Epithelial cell of proximal tubule (primary cell): ENCODE data around the gene SRF. TPM values are rescaled to one million over a fixed set of nuclear protein-coding genes. Genes with fewer than 3 reads are reported as not detected.
A peak's percentile ranks its signal among the peaks of the same experiment; 100 is the strongest.
"Not testable (repeated sequence)": the region's sequence is repeated elsewhere in the genome, so short reads cannot be mapped to it uniquely, and the experiment has no call there.

Experiments
- DNase-seq: peaks from one replicate; pipeline ENCODE4 v3.0.0-alpha.2; 2011; ENCODE audit warnings: low read depth
- H3K4me3 ChIP-seq: 2 replicates; pipeline ENCODE4 v1.5.1; 2011; ENCODE audit warnings: low read depth, mild to moderate bottlenecking, low read length
- CTCF ChIP-seq: conservative IDR thresholded peaks from 2 replicates; pipeline ENCODE4 v1.5.1; 2012; ENCODE audit warnings: low read depth, mild to moderate bottlenecking, low read length
- total RNA-seq: library from RNA; depleted of rRNA; stranded (reverse); fragments of >200 nt; gene quantifications from 2 replicates; pipeline ENCODE4 v1.2.3, GENCODE V29; 2015

The SRF gene
- total RNA-seq, 1 donor from 2014 or later, result 25.0 TPM

GRCh38 chr6:43127180-43127579, 43.9 kb upstream of the SRF start:
- TF ChIP-seq CTCF, result no peak
- H3K4me3 ChIP-seq, result no peak overlapping the region
- DNase-seq, result no peak

GRCh38 chr6:43127877-43128276, 43.2 kb upstream of the SRF start:
- H3K4me3 ChIP-seq, result no peak overlapping the region
- DNase-seq, result no peak
- no peak for TF ChIP-seq CTCF

- no peak for TF ChIP-seq CTCF
- no peak overlapping the region for H3K4me3 ChIP-seq
- no peak for DNase-seq
Measured at GRCh38 chr6:43128926-43129325, 42.1 kb upstream of the SRF start.

GRCh38 chr6:43129434-43130194, 41.5 kb upstream of the SRF start:
- H3K4me3 ChIP-seq, result no peak overlapping the region
- DNase-seq, result no peak
- peak; percentile 91 for TF ChIP-seq CTCF

DNA sequence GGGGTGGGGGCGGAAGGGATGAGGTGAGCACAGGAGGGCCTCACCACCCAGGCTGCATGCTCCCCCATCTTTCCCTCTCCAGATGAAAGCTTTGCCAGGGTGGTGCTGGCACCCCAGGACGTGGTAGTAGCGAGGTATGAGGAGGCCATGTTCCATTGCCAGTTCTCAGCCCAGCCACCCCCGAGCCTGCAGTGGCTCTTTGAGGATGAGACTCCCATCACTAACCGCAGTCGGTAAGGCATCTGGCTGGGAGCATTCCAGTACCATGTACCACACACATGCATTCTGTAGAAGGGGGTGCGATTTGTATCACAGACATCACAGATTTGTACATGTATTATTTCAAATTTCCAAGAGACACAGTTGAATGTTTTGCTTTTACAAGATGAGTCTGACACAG, 40.6 kb upstream of the SRF start:
- no peak overlapping the region for H3K4me3 ChIP-seq
- no peak for TF ChIP-seq CTCF
- DNase-seq, result no peak

- H3K4me3 ChIP-seq, DNase-seq: not testable (repeated sequence)
Measured at GRCh38 chr6:43131379-43131778, 39.7 kb upstream of the SRF start.

GRCh38 chr6:43138267-43138666, 32.8 kb upstream of the SRF start:
- no peak overlapping the region for H3K4me3 ChIP-seq
- TF ChIP-seq CTCF, result no peak
- no peak for DNase-seq

DNA sequence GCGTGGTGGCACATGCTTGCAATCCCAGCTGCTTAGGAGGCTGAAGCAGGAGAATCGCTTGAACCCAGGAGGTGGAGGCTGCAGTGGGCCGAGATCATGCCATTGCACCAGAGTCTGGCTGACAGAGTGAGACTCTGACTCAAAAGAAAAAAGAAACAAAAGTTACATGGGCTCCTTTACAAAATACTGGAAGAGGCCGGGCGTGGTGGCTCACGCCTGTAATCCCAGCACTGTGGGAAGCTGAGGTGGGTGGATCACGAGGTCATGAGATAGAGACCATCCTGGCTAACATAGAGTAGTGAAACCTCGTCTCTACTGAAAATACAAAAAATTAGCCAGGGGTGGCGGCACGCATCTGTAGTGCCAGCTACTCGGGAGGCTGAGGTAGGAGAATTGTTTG, 31.1 kb upstream of the SRF start:
- not testable (repeated sequence) for H3K4me3 ChIP-seq, DNase-seq
